Measurements from ENCODE around the gene FUBP1.

GRCh38 chr1:77953907-77954306 is 25.0 kb downstream of the FUBP1 start:
- TF ChIP-seq CTCF (IDR thresholded peaks at IDR 0.05 in 2 of 3, conservative IDR thresholded peaks at IDR 0.05 in 1 of 3; ENCODE audit: borderline replicate concordance in 1 of 3, insufficient read depth in 1 of 3, low read depth in 2 of 3, low read length in 2 of 3) (no peak), SP1 (IDR thresholded peaks at IDR 0.05; ENCODE audit: low read depth) (no peak), ZNF274 (IDR thresholded peaks at IDR 0.05; ENCODE audit: low read depth, low read length) (no peak), EZH2phosphoT487 (IDR thresholded peaks at IDR 0.05; ENCODE audit: borderline replicate concordance) (no peak)
